BE2C (cell line): ENCODE results near the gene ACTR3C.

Experiments used
- DNase-seq: peaks from one replicate; pipeline ENCODE4 v3.0.0-alpha.2; 2020
- H3K27me3 ChIP-seq: fragments of 250-450 bp; sonication (Bioruptor Pico); 2 replicates; pipeline ENCODE4 v1.5.1; 2020; ENCODE audit warnings: mild to moderate bottlenecking
- H3K36me3 ChIP-seq: fragments of 250-450 bp; sonication (Bioruptor Pico); 2 replicates; pipeline ENCODE4 v1.5.1; 2020; ENCODE audit warnings: mild to moderate bottlenecking
- H3K4me1 ChIP-seq: fragments of 250-450 bp; sonication (Bioruptor Pico); 2 replicates; pipeline ENCODE4 v1.5.1; 2020
- H3K4me3 ChIP-seq: 2 replicates; pipeline ENCODE4 v1.5.1; 2011; ENCODE audit warnings: low read depth, low read length
- H3K9me3 ChIP-seq: fragments of 250-450 bp; sonication (Bioruptor Pico); 2 replicates; pipeline ENCODE4 v1.5.1; 2020
- CTCF ChIP-seq: IDR thresholded peaks from 2 replicates; pipeline ENCODE4 v1.5.1; 2012; ENCODE audit warnings: mild to moderate bottlenecking, low read depth, low read length

The ACTR3C gene

GRCh38 chr7:150338166-150338829 lies 15.0 kb upstream of the ACTR3C start:
- H3K9me3 ChIP-seq: no peaks in the 10 kb centered on the region
- H3K36me3 ChIP-seq: peaks cover 10% of the 10 kb centered on the region
- H3K4me3 ChIP-seq: no peak overlapping the region
- no peak for TF ChIP-seq CTCF
- no peak for DNase-seq
- H3K4me1 ChIP-seq: no peaks in the 10 kb centered on the region
- H3K27me3 ChIP-seq: peaks cover 21% of the 10 kb centered on the region

- DNase-seq: no peak
- Histone ChIP-seq H3K4me1 (no peaks in the 10 kb centered on the region), H3K4me3 (no peak overlapping the region), H3K27me3 (peaks cover 19% of the 10 kb centered on the region), H3K36me3 (peaks cover 10% of the 10 kb centered on the region), H3K9me3 (no peaks in the 10 kb centered on the region)
- TF ChIP-seq CTCF: no peak
Measured at GRCh38 chr7:150337659-150338081, 14.3 kb upstream of the ACTR3C start.

GRCh38 chr7:150337179-150337578 lies 13.8 kb upstream of the ACTR3C start:
- peaks cover 10% of the 10 kb centered on the region for H3K36me3 ChIP-seq
- H3K4me1 ChIP-seq: no peaks in the 10 kb centered on the region
- no peak overlapping the region for H3K4me3 ChIP-seq
- peaks cover 14% of the 10 kb centered on the region for H3K27me3 ChIP-seq
- no peak for DNase-seq
- no peaks in the 10 kb centered on the region for H3K9me3 ChIP-seq
- TF ChIP-seq CTCF: no peak

GRCh38 chr7:150336746-150337145 lies 13.4 kb upstream of the ACTR3C start:
- H3K9me3 ChIP-seq: no peaks in the 10 kb centered on the region
- H3K4me3 ChIP-seq: no peak overlapping the region
- TF ChIP-seq CTCF: no peak
- peaks cover 10% of the 10 kb centered on the region for H3K36me3 ChIP-seq
- no peak for DNase-seq
- peaks cover 10% of the 10 kb centered on the region for H3K27me3 ChIP-seq
- no peaks in the 10 kb centered on the region for H3K4me1 ChIP-seq

- H3K9me3 ChIP-seq: no peaks in the 10 kb centered on the region
- H3K4me3 ChIP-seq: no peak overlapping the region
- peaks cover 4% of the 10 kb centered on the region for H3K27me3 ChIP-seq
- no peak for DNase-seq
- TF ChIP-seq CTCF: no peak
- no peaks in the 10 kb centered on the region for H3K4me1 ChIP-seq
- H3K36me3 ChIP-seq: peaks cover 13% of the 10 kb centered on the region
Measured at GRCh38 chr7:150335774-150336112, 12.4 kb upstream of the ACTR3C start.

GRCh38 chr7:150335108-150335773 lies 11.9 kb upstream of the ACTR3C start:
- H3K4me1 ChIP-seq: no peaks in the 10 kb centered on the region
- H3K9me3 ChIP-seq: no peaks in the 10 kb centered on the region
- H3K4me3 ChIP-seq: no peak overlapping the region
- H3K27me3 ChIP-seq: peaks cover 2% of the 10 kb centered on the region; the same call in 1 of the 2 replicates
- peaks cover 18% of the 10 kb centered on the region for H3K36me3 ChIP-seq
- no peak for TF ChIP-seq CTCF
- no peak for DNase-seq
